Testis (tissue), 3 donors: ENCODE results near the gene CRBN. TPM values are rescaled to one million over a fixed set of nuclear protein-coding genes. Genes with fewer than 3 reads are reported as not detected.

Source experiments
- DNase-seq: peaks from one replicate; pipeline ENCODE4 v3.0.0-alpha.2; 2019
- H3K27ac ChIP-seq, 2 donors: fragments of 200-600 bp; sonication (generic); one replicate each; pipeline ENCODE4 v1.5.1; 2019
- H3K27me3 ChIP-seq: fragments of 200-600 bp; sonication (generic); one replicate; pipeline ENCODE4 v1.5.1; 2019
- H3K36me3 ChIP-seq: fragments of 200-600 bp; sonication (generic); one replicate; pipeline ENCODE4 v1.5.1; 2017; ENCODE audit warnings: low read depth; ENCODE audit errors: missing control alignments
- H3K4me1 ChIP-seq: fragments of 200-600 bp; sonication (generic); one replicate; pipeline ENCODE4 v1.5.1; 2019
- H3K4me3 ChIP-seq, 2 donors: fragments of 200-600 bp; sonication (generic); one replicate each; pipeline ENCODE4 v1.5.1; 2017 to 2019
- H3K9me3 ChIP-seq: fragments of 200-600 bp; sonication (generic); one replicate; pipeline ENCODE4 v1.5.1; 2017
- POLR2A ChIP-seq: fragments of 450-650 bp; IDR thresholded peaks from one replicate; pipeline ENCODE4 v1.6.1; 2017; ENCODE audit warnings: antibody characterized with exemption, mild to moderate bottlenecking, moderate library complexity
- WGBS, 2 donors: methylation state at CpG; one replicate each; pipeline ENCODE4 v1.1.5; 2018; 5-methylcytosine and 5-hydroxymethylcytosine counted together
- intact Hi-C: fragments of 100-400 bp; cut with DNase I; formaldehyde crosslinking; loops from one replicate; pipeline ENCODE4 v1.15.1; 2023; ENCODE audit warnings: low total_unique reads
- polyA plus RNA-seq: library from polyadenylated mRNA; stranded (reverse); fragments of 350-450 nt; fragmentation: Illumina TruSeq; extraction: RNeasy Lipid Tissue Mini Kit (QIAGEN cat#74804); gene quantifications from one replicate; pipeline ENCODE4 v1.2.3, GENCODE V29; 2014; ENCODE audit warnings: low read depth, low replicate concordance; ENCODE audit not compliant: insufficient read depth
- total RNA-seq, 2 donors: library from RNA; depleted of rRNA; stranded (reverse); fragments of >200 nt; gene quantifications; one replicate each; pipeline ENCODE4 v1.2.3, GENCODE V29; 2016
- TF ChIP-seq, protein P1 (sequence below), 3 experiments: fragments of 450-650 bp in 2 of 3; fragments of 200-600 bp in 1 of 3; sonication (generic) in 1 of 3; IDR thresholded peaks; one replicate each; pipeline ENCODE4 v1.5.1; 2016 to 2019; ENCODE audit warnings: antibody characterized with exemption in 3 of 3, mild to moderate bottlenecking in 2 of 3, moderate library complexity in 1 of 3

Gene CRBN
- total and polyA plus RNA-seq, 3 donors from 2014 or later: 85.4 to 180 (median 147) TPM

DNA sequence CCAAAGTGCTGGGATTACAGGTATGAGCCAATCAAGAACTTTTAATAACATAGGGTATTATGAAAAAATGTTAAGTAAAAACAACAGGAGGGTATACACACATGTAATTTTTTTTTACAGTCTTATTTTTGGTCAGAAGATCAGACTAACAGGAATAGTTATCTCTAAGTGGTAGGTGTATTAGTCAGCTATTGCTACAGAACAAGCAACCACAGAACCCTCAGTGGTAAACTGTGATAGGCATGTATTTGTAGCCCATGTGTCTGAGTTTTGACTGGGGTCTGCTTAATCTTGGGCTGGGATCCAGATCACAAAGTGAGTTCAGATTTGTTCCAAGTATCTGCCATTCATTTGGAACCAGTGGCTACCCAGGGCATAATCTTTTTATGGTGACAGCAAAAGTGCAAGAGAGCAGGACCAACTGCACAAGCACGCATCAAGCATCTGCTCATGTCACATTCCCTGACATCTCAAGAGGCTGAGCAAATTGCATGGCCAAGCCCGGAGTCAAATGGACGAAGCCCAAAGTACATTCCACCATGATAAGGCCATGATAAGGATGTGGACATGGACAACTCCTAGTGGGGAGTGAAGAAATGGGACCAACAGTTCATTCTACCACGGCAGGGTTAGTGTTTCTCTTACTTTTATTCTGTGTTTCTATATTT is 66.3 kb downstream of the CRBN start:
- H3K9me3 ChIP-seq: no peaks in the 10 kb centered on the region
- DNase-seq: no peak
- H3K36me3 ChIP-seq: no peaks in the 10 kb centered on the region
- no peak overlapping the region for H3K4me3 ChIP-seq
- no peaks in the 10 kb centered on the region for H3K4me1 ChIP-seq
- no peak for TF ChIP-seq POLR2A
- TF ChIP-seq, protein P1, sequence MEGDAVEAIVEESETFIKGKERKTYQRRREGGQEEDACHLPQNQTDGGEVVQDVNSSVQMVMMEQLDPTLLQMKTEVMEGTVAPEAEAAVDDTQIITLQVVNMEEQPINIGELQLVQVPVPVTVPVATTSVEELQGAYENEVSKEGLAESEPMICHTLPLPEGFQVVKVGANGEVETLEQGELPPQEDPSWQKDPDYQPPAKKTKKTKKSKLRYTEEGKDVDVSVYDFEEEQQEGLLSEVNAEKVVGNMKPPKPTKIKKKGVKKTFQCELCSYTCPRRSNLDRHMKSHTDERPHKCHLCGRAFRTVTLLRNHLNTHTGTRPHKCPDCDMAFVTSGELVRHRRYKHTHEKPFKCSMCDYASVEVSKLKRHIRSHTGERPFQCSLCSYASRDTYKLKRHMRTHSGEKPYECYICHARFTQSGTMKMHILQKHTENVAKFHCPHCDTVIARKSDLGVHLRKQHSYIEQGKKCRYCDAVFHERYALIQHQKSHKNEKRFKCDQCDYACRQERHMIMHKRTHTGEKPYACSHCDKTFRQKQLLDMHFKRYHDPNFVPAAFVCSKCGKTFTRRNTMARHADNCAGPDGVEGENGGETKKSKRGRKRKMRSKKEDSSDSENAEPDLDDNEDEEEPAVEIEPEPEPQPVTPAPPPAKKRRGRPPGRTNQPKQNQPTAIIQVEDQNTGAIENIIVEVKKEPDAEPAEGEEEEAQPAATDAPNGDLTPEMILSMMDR (IDR thresholded peaks at IDR 0.05): no peak
- H3K27me3 ChIP-seq: no peaks in the 10 kb centered on the region
- H3K27ac ChIP-seq: no peak overlapping the region
- WGBS, 2 donors: 74 to 82% methylated on average over 4 of the region's 4 CpGs
- intact Hi-C loops: no loop called here

DNA sequence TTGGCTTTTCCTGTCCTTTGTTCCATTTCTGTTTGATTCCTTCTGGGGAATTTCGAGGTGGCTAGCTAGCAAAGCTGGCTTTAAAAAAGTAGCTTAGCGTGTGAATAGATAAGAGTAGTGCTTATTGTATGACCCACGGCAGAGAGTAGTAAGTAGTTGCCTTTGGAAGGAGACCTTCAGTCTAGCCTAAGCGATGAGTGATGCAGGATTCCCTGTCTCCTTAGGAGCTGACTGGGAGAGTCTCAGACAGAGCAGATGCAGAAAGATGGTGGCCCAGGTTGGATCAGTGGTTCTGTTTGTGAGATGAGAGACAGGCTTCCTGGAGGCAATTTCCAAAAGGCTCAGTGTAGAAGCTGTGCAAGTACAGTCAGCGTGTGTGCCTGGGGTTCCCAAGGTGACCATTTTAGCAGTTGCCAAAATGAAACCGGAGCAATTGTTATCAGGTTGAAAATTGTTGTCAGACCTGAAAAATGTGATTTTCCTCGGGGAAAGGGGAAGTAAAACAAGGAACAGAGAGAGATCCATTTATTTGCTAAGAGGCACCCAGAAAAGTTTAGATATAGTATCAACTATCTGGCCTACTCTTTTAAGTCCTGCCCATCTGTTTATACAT is 68.6 kb downstream of the CRBN start:
- intact Hi-C loops: no loop called here
- H3K36me3 ChIP-seq: no peaks in the 10 kb centered on the region
- H3K9me3 ChIP-seq: no peaks in the 10 kb centered on the region
- WGBS, 2 donors: 57 to 62% methylated on average over 7 of the region's 7 CpGs
- no peak for DNase-seq
- TF ChIP-seq, protein P1 (IDR thresholded peaks at IDR 0.05): no peak
- TF ChIP-seq POLR2A: no peak
- H3K4me1 ChIP-seq: no peaks in the 10 kb centered on the region
- H3K27ac ChIP-seq: no peak overlapping the region
- H3K4me3 ChIP-seq: no peak overlapping the region
- no peaks in the 10 kb centered on the region for H3K27me3 ChIP-seq

DNA sequence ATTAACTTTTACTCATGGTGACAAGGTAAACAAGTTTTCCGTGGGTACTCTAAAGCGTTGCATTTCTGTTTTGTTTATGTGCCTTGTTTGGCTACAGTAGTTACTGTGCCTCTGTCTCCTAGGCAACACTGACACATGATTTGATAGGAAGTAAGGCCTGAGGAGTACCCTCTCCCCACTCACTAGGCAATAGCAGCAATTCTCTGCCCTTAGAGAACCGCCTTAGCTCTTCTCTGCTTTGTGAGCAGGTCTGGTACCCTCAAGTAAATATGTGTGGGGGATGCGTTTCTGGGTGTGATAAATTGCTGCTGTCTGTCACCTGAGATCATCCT is 69.2 kb downstream of the CRBN start, which contains the start of gene IL5RA:
Gene IL5RA (minus strand): TSS at position 76 of the 332 bp plus-strand sequence. CDS start 5,390 bp downstream, outside the sequence.
- intact Hi-C loops: no loop called here
- TF ChIP-seq, protein P1 (IDR thresholded peaks at IDR 0.05): no peak
- TF ChIP-seq POLR2A: no peak
- DNase-seq: no peak
- no peaks in the 10 kb centered on the region for H3K27me3 ChIP-seq
- no peak within 1 kb of the TSS for H3K27ac ChIP-seq
- H3K4me3 ChIP-seq: no peak within 1 kb of the TSS
- WGBS, 2 donors: 26 to 38% methylated on average over 4 of the region's 4 CpGs
- no peaks in the 10 kb centered on the region for H3K9me3 ChIP-seq
- H3K4me1 ChIP-seq: no peaks in the 10 kb centered on the region
- no peaks in the 10 kb centered on the region for H3K36me3 ChIP-seq

DNA sequence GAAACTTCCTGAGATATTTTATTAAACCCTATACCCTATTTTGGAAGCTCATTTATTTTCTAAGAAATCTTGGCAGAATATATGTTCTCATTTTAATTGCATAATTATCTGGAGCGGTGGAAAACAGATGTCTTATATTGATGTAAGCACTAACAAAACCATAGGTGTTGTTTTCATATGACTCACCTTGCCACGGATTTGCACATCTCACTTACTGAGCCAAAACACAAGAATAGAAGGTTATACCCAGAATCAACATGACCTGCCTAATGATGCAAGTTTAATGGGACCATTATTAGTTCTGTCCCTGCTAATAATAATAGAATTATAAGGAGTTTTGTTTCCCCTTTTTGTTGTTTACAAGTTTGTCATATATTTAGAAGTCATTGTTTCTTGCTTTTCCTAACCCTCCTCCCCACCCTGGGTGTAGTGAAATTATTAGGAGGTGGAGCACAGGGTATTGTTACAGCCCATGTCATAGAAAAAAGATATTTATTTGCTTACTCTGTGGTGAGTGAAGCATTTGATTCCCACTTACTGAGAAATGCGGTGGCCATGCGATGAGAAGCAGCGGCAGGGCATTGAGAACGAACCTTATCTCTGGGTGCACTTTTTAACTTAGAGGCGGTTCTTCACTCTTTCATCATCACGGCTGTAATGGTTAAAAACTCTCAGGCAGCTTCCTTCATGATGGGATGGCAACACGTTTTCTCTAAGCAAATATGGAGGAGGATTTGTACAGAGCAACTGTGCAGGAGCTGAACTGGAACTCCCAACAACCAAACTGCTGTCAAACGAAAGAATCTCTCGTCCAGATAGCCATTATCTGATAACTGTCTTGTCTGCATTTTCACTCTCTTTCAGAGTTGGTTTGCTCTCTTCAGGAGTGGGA is 69.8 kb downstream of the CRBN start:
- DNase-seq: no peak
- WGBS, 2 donors: 41 to 45% methylated on average over 11 of the region's 11 CpGs
- no peak overlapping the region for H3K4me3 ChIP-seq

More for the DNA sequence above, 69.8 kb downstream of the CRBN start:
- Histone ChIP-seq H3K27ac (no peak overlapping the region), H3K4me1 (no peaks in the 10 kb centered on the region), H3K9me3 (no peaks in the 10 kb centered on the region), H3K36me3 (no peaks in the 10 kb centered on the region), H3K27me3 (no peaks in the 10 kb centered on the region)
- intact Hi-C loops: no loop called here
- TF ChIP-seq, protein P1 (IDR thresholded peaks at IDR 0.05): no peak
